TTC549 (cell line): ENCODE results near the gene BTG1.

Source experiments
- FAIRE-seq: peaks from 2 replicates; lab custom pipeline; 2012; peaks lifted over from hg19 to GRCh38; lab: Jason Lieb, UNC

The BTG1 gene, protein sequence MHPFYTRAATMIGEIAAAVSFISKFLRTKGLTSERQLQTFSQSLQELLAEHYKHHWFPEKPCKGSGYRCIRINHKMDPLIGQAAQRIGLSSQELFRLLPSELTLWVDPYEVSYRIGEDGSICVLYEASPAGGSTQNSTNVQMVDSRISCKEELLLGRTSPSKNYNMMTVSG

DNA sequence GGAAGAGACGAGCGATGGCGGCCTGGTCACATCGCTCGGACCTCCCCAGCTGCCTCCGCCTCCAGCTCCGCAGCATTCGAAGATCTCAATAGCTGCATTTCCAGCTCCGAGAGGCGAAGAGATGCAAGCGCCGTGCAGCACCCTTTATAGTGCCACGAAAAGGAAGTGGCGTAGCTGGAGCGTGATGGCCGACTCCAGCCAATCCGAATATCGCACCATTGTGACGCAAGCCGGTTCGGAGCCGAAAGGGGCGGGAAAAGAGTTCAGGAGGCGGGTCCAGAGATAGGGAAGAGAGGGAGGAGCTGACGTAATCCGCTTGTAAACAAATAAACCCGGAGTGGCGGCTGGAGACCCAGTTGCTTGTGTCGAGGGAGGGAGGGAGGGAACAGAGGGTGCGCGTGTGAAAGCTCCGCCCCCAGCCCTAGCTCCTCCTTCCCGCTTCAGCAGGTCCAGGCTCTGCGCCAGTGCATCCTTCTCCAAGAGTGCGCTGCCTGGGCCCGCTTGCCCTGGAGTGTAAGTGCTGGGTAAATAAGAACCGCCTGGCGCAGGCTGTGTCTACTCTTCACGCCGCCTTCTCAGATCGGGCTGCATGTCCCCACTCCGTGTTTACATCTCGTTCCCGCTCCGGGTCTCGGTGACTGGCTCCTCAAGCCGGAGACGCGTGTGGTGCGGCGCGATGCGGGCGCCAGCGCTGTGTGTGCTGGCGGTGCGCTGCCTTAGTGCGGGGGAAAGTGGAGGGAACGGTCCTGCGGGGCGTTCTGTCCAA, at the start of gene BTG1:
Gene BTG1, minus strand, starts transcription at position 116 of the 766 bp plus-strand sequence. CDS start 311 bp downstream, outside the sequence.
- peak; percentile 97 for FAIRE-seq

DNA sequence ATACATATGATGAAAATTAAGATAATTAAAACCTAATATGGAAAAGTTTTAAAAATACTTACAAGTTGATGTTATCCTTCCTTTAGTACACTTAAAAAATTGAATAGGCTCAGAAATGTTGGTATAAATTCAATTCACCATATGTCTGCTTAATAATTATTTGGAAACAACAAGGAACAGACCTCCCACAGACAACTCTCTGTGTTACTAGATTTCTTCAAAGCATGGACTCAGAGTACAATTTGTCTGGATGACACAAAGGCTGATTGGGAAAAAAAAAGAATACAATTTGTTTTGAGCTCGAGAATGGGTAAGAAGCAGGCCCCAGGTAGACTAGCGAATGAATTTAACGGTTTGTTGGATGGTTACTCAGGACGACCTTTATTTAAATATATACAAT, 48.9 kb upstream of the BTG1 start:
- FAIRE-seq, result no peak

DNA sequence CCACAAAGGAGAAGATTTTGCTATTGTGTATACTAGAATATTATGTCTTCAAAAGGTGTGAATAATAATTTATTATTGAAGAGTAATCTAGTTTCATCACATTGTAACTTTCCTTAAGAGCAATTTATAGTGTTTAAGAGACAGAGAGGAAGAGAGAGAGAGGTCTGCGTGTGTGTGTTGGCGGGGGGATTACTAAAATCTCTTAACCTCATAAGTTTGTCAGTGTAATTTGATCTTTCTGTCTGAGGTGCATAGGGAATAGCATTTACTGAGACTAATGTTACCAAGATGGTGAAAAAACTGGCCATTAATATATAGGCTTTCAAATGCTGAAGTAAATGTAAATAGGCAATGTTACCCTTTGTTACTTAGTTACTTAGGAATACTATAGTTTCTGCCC, 48.2 kb upstream of the BTG1 start:
- no peak for FAIRE-seq

GRCh38 chr12:92193063-92193462, 47.4 kb upstream of the BTG1 start:
- FAIRE-seq, result no peak

GRCh38 chr12:92192360-92192759, 46.7 kb upstream of the BTG1 start:
- FAIRE-seq, result no peak

DNA sequence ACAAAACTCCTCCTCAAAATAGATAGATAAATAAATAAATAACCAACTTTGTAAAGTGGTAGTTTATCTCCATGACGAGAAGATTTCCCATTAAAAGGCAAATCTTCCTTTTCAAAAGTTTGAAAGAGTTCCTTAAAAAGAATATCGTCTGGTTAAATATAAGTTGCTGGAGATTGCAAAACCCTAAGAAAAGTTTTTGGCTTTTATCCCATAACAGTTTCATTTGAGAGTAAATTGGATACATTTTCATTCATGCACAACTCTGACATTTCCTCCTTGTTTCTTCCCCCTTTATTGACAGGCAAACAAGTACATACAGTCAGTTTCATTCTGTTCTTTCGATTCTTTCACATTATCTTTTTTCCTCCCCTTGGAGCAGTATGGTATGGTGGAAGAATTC, 45.4 kb upstream of the BTG1 start:
- FAIRE-seq, result no peak

DNA sequence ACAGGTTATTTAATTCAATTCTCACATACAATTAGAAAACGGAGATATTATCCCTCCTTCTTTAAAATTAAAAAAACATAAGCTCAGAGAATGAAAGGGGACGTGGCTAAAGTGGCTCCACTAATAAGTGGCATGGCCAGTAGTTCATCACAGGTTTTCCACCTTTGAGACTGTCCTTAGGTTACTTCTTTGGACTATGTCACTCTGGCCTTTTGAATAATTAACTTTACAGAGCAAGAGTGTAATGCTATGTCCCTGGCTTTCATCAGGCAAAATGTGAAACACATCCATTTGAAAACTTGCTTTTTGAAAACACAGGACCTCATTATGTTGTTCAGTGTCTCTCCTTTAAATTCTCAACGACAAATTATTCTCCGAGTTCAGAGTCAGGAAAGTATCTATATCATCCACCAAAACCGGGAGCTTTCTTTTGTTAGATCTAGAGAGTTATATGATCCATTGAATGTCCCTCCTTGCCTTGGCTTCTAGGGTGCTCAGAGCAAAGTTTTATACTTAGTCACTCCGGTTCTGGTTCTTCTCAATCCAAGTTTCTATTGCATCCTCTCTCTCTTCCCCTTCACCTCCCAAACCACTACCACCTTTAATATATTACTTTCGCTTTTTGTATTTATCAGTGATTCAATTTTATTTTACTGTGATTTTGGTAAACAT, 43.0 kb upstream of the BTG1 start:
- FAIRE-seq, result no peak

GRCh38 chr12:92186038-92186470, 40.4 kb upstream of the BTG1 start:
- FAIRE-seq, result no peak

GRCh38 chr12:92185052-92185451, 39.4 kb upstream of the BTG1 start:
- FAIRE-seq, result no peak

- FAIRE-seq, result no peak
Measured at GRCh38 chr12:92183575-92183974, 37.9 kb upstream of the BTG1 start.

DNA sequence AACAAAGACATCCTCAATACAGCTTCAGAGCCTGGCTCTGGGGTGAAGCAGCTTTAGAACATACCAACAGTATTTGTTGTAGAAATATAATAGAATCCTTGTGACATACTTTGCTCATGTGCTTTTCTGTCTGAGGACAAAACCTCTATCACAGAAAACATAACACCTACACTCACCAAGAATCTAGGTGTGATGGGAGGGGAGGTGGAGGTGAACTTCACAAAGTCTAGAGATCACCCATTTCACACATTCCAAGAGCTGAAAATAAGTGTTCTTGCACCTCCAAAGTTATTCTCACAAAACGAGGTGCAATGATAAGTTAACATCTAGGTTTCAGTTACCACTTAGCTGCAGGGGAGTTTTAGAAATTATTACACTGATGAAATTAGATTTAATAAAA, 32.7 kb upstream of the BTG1 start:
- no peak for FAIRE-seq

GRCh38 chr12:92176646-92177045, 31.0 kb upstream of the BTG1 start:
- FAIRE-seq, result no peak

DNA sequence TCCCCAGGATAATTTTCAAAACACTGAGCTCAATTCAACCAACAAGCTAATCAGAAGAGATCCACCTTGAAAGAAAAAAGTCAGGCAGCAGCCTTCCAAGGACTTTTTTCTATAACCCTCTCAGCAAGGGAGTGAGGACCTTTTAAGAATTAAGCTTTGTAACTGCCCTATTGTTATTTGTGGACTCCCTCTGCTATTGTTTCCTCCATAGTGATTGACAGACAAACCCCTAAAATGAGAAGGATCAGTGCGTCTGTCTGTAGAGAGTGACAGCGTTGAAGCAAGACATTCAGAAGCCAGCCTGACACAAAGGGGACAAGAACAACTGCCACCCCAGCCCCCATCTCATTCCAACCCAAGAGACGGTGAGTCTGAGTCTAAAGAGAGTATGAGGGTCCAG, 30.3 kb upstream of the BTG1 start:
- no peak for FAIRE-seq

- FAIRE-seq, result no peak
Measured at GRCh38 chr12:92170050-92170449, 24.4 kb upstream of the BTG1 start.

GRCh38 chr12:92167075-92167474, 21.4 kb upstream of the BTG1 start:
- FAIRE-seq, result no peak

- no peak for FAIRE-seq
Measured at GRCh38 chr12:92164712-92165111, 19.1 kb upstream of the BTG1 start.

GRCh38 chr12:92162079-92162478, 16.4 kb upstream of the BTG1 start:
- FAIRE-seq, result no peak

DNA sequence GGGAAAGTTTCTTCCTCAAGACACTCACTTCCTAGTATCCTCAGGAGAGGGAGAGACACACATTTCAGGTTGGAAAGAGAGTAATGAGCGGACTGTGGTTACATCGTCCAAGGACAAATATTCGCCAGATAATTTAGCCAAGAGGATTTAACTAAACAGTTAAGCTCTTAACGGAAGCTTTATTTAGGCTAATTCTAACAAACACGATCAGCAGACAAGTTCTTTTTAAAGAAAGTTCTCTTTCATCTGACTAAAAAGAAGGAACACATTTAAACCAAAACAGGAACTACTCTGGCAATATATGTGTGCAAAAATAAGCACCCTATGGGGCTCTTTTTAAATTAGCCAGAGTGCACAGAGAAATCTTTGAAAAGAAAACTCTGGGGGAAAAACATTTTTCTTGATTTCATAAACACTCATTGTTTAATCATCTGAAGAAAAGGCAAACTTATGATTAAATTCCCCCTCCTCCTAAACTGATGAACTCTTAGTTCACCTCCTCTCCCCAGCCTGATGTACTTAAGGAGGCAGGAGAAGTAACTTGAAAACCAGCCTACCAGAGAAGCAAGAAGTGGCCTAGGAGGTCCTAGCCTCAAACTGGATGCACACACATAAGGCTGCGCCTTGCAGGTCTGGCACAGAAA, 13.3 kb upstream of the BTG1 start:
- FAIRE-seq, result no peak

DNA sequence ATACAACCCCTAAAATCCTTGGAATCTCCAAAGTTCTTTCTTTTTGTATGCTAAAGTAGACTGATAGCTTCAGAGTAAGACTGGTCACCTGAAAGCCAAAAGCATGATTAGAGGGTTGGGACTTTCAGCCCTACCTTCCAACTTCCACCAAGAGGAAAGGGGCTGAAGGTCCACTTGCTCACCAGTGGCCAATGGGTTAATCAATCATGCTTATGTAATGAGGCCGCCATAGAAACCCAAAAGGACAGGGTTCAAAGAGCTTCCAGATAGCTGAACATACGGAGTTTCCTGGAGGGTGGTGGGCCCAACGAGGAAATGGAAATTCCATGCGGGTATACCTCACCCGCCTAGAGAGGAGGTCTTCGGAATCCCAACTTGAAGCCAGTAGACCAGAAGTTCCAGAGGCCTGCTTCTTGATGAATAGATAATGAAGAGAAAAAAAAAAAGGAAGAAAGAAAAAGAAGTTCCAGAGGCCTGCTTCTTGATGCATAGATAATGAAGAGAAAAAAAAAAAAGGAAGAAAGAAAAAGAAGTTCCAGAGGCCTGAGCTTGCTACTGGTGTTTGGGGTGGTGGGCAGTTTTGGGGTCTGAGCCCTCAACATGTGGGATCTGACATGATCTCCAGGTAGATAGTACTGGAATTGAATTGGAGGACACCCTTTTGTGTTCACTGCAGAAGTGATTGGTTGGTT, 11.2 kb upstream of the BTG1 start:
- no peak for FAIRE-seq

GRCh38 chr12:92156139-92156538, 10.5 kb upstream of the BTG1 start:
- FAIRE-seq, result no peak

DNA sequence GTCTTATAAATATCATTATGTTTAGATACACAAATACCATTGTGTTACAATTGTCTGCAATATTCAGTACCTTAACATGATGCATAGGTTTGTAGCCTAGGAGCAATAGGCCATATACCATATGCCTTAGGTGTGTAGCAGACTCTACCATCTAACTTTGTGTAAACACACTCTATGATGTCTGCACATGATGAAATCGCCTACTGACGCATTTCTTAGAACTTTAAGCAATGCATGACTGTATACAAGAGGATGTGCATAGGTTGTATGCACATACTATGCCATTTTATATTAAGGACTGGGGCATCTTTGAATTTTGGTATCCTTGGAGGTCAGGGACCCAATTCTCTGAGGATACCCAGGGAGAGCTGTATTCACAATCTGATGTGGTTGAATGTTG, 10.1 kb upstream of the BTG1 start:
- no peak for FAIRE-seq

DNA sequence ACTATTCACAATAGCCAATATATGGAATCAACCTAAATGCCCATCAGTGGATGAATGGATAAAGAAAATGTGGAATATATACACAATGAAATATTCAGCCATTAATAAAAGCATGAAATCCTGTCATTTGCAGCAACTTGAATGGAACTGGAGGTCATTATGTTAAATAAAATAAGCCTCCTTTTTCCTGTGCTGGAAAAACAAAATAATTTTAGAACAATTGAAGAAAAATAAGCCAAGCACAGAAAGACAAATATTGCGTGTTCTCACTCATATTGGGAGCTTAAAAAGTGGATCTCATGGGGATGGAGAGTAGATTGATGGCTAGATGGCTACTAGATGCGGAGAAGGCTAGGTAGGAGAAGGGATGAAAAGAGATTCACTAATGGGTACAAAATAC, 6.3 kb upstream of the BTG1 start:
- no peak for FAIRE-seq
